Activated CD4-positive, alpha-beta T cell treated with anti-CD3 and anti-CD28 coated beads for 4 hours (primary cell): Measurements from ENCODE around the gene ADK.

Experiments
- DNase-seq, 2 donors: peaks; one replicate each; pipeline ENCODE4 v3.0.0-alpha.2; 2020

The ADK gene

DNA sequence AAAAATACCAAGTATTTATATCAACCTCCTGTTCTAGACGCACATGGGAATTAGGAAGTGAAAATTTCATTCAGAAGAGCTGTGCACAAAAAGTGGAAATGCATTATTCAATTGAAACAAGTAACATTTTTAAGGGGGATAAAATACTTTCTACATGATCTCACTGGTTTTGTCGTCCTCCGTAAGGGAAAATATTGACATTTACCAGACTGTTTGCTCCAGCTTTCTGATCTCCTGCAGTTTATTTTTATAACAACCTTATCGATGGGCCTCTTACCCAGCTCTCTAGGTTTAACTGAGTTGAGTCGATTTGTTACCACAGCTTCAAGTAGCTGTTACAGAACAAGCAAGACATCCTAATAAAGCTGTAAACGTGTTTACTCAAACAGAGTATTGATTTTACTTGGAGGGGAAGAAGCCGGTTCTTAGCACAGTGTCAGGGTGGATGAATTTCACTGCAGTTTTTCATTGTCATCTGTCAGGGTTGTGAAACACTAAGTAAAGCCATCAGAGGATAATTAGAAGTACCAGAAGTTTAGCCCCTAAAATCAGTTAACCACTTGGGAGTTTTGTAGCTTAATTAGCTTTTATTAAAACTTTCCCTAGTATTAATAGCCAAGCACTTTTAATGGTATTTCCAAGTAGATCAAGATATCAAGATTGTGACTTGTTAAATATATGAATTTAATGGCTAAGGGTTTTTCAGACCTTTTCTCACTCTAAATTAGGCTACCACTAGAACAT is 532.8 kb downstream of the ADK start:
- DNase-seq = no peak

DNA sequence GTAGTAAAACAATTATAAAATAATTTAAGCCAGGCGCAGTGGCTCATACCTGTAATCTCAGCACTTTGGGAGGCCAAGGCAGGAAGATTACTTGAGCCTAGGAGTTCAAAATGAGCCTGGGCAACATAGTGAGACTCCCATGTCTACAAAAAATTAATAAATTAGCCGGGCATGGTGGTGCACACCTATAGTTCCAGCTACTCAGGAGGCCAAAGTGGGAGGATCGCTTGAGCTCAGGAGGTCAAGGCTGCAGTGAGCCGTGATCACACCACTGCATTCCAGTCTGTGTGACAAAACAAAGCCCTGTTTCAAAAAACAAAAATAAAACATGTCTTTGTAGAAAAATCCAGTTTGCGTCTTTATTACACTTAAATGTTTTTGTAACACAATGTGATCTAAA is 533.4 kb downstream of the ADK start:
- no peak for DNase-seq

DNA sequence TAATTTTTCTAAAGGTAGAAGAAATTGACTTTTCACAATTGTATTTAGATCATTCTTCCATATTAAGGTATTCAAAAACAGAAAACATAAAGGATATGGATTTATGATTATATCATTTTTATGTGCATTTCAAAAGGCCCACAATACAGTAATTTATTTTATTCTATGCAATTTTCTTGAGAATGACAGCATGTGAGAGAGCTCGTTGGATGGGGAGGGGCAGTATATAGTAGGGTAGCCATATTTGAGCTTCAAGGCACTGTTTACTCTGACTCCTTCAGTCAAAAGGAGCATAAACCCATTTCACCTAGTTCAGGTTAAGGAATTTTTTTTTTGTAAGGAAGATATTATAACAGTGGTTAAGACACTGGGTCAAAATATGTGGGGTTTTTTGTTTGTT is 534.5 kb downstream of the ADK start:
- no peak for DNase-seq

DNA sequence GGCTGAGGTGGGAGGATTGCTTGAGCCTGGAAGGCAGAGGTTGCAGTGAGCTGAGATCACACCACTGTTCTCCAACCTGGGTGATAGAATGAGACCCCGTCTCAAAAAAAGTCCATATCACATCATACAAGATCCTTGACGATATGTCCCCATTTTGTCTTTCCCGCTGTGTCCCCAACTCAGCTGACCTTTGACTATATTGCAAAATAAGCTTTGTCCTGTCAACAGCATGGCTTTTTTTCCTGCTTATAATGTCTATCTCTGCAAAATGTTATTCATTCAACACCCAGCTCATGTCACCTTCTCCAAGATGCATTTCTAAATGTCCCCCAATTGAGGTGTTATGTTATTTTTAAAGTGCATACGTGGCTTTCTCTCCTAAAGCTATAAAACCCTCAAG is 539.4 kb downstream of the ADK start:
- DNase-seq = no peak

DNA sequence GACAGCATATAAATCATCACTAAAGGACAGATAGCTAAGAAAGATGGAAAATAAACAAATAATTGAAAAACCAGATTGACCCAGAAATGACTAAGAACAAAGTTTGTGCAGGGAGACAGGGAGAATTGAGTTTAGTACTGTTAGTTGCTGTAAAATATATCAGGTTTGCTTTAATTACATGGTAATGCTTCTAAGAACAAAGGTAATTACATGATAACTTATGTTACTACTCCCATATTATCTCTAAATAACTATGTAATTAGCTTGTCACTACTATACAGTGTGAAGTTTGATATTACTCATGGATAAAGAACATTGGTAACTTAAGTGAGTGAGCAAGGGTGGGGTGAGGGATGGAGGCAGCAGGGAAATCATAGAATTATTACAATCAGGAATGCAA is 540.1 kb downstream of the ADK start:
- DNase-seq = no peak

DNA sequence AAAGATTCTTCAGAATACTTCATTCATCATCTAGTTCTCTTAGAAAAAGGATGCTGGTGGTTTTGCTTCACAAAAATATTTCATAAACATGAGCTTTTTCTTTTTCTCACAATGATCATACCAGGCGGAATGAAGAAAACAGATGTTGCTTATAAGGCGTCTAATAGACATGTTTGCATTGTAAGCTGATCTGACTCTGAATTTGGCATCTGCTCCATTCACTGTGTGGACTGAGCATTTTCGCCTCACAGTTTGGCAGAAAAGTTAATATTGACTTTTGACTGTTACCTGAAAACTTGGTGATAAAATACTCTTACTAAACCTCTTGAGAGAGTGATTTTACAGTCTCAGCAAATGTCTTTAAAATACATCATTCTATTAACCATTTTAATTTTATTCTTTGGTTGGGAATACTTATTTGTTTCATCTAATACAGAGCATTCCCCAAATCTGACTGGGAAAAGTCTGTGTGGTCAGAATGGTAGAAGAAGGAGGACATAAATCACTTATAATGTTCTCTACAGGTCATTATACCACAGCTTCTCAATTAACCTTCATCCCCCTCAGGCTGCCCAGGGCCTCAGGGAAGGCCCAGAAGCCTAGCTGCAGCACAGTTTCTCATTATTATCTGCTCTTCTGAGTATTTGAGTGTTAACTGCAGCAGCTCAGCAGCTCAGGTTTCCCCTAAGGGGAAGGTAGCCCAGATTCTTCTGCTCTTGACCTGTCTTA is 553.8 kb downstream of the ADK start:
- DNase-seq = no peak

DNA sequence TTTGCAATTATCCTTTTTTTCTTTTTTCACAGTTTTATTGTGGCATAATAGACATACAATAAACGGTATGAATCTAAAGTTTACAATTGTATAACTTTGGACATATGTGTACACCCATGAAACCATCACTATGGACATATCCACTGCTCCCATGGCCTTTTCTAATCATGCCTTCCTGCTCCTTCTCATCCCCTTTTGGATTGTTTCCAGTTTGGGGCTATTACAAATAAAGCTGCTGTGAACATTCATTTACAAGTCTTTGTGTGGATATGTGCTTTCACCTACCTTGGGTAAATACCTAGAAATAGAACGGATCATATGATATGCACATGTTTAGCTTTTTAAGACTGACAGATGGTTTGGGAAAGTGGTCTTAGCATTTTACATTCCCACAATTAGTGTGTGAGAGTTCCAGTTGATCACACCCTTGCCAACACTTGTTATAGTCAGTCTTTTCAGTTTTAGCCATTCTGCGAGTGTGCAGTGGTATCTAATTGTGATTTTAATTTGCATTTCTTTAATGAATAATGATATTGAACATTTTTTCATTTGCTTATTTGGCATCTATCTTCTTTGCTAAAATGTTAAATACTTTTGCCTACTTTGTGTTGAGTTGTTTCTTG is 554.4 kb downstream of the ADK start:
- no peak for DNase-seq

DNA sequence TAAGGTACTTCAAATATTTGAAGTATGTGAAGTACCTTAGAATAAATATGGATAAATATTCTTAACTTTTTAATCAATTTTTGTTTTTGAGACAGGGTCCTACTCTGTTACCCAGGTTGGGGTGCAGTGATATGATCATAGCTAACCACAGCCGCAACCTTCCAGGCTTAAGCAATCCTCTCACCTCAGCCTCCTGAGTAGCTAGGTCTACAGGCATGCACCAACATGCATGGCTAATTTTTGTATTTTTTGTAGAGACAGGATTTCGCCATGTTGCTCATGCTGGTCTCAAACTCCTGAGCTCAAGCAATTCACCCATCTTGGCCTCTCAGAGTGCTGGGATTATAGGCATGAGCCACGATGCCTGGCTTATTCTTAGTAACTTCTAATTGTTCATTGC is 555.9 kb downstream of the ADK start:
- no peak for DNase-seq

DNA sequence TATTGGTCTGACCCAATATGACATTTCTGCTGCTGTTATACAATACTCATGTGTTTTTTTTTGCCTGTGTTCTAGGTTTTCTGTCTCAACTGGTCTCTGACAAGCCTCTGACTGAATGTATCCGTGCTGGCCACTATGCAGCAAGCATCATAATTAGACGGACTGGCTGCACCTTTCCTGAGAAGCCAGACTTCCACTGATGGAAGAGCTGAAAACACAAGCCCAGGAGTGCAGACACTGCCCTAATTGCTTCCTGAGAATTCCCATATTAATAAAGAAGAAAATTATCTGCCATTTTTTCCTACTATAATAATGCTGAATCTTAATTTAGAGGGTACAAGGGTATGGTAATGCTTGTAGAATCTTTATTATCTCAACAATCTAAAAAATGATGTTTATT is 557.2 kb downstream of the ADK start:
- DNase-seq = no peak

DNA sequence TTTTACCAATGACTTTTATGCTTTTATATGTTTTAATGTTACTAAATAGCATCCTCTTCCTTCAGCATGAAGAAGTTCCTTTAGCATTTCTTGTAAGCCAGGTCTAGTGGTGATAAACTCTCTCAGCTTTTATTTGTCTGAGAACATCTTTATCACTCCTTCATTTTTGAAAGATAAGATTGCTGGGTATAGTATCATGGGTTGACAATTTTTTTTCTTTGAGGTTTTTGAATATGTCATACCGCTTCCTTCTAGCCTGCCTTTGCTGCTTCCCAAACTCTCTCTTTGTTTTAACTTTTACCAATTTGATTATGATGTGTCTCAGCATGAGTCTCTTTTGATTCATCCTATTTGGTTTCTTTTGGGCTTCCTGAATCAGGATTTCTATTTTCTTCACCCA is 567.2 kb downstream of the ADK start:
- DNase-seq = no peak

DNA sequence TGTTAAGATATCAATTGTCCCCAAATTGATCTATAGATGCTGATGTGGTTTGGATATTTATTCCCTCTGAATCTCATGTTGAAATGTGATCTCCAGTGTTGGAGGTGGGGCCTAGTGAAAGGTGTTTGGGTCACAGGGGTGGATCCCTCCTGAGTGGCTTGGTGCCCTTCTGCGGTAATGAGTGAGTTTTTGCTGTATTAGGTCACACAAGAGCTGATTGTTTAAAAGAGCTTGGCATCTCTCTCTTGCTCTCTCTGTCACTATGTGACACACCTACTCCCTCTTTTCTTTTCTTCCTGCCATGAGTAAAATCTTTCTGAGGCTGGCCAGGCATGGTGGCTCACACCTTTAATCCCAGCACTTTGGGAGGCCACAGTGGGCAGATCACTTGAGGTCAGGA is 577.2 kb downstream of the ADK start:
- DNase-seq = no peak

DNA sequence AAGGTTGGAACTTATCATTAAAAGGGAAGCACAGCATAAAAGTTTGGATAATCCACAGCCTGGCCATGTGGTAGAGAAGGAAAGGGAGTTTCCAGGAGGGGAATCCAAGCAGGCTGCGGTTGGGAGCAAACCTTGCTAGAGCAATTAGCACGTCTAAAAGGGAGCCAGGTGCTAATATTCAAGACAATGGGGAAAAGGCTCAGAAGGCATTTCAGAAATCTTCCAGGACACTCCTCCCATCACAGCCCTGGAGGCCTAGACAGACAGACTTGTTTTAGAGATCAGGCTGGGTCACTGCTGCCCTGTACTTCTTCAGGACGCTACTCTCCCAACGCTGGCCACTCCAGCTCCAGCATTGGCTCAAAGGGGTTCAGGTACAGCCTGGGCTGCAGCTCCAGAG is 579.2 kb downstream of the ADK start:
- no peak for DNase-seq

DNA sequence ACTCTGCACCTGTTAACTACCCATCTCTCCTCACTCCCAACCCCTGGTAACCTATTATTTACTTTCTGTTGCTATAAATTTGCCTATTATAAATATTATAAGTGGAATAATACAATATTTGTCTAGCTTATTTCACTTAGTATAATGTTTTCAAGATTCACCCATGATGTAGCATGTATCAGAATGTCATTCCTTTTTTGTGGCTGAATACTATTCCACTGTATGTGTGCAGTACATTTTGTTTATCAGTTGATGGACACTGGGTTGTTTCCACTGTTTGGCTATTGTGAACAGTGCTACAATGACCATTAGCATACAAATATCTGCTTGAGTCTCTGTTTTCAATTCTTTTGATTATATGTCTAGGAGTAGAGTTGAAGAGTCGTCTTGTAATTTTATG is 582.6 kb downstream of the ADK start:
- no peak for DNase-seq

DNA sequence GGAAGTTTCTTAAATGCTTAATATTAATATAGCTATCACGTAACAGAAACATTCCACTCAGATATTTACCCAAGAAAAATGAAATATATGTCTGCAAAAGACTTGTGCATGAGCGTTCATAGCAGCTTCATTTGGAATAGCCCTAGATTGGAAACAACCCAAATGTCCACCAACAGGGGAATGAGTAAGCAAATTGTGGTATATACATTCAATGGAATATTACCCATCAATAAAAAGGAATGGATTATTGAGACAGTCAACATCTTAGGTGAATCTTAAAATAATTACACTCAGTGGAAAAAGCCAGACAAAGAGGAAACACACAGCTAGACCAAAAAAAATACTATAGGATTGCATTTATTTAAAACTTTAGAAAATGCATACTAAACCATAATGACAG is 585.0 kb downstream of the ADK start:
- DNase-seq = no peak

DNA sequence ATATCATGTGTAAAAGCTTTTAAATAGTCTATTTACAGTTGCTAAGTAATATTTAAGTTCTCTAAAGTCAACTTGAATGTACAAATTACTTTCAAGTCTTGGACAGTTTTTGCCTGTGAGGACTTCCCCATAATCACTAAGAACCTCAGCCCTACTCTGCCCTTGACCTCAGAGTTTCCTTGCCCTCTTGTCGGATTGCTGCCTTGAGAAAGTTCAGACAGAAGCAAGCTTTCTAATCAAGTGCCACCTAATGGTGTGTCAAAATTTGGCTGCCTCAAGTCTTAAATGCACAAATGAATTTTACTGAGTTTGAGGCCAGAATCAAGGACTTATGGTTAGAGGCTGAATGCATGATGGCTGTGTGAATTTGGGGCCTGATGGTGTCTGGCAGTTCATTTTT is 587.0 kb downstream of the ADK start:
- DNase-seq = no peak

DNA sequence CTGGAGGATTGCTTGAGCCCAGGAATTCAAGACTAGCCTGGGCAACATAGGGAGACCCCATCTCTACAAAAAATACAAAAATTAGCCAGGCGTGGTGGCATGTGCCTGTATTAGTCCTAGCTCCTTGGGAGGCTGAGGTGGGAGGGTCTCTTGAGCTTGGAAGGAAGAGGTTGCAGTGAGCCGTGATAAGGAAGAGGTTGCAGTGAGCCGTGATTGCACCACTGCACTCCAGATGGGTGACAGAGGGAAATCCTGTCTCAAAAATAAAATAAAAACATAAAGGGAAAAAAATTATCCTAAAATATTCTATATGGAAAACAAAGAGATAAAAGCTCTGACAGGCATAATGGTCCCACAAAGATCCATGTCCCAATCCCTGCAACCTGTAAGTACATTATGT is 587.5 kb downstream of the ADK start:
- no peak for DNase-seq

DNA sequence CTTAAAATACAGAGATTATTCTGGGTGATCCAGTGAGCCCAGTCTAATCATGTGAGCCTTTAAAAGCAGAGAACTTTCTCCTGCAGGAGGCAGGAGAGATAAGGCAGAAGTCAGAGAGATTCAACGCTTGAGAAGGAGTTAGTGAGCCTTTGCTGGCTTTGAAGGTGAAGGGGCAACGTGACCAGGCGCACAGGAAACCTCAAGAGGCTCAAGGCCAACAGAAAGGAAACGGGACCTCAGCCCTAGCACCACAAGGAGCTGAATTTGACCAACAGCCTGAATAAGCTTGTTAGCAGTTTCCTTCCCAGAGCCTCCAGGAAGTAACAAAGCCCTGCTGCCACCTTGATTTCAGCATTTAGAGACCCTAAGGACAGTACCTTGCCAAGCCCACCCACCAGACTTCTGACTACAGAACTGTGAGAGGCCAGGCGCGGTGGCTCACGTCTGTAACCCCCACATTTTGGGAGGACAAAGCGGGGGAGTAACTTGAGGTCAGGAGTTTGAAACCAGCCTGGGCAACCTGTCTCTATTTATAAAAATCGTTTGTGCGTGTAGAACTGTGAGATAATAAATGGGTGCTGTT is 588.1 kb downstream of the ADK start:
- DNase-seq = peak in 1 of 2 donors; percentile 3

DNA sequence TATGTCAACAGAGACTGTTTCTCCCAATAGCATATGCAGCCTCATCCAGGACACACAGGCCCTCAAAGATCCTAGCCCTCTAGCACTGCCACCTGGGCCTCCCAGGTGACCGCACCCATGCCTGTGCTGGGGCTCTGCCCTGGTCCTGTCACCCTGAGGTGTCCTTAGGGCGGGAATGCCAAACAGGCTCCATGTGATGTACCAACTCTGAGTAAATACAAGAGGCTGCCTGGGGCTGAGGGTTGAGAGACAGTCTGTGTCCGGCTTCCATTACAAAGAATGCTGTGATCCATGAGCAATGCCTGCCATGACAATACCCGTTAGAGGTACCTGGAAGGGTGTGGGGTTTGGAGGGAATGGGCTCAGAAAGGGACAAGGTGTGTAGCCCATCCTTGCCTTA is 592.4 kb downstream of the ADK start:
- no peak for DNase-seq

DNA sequence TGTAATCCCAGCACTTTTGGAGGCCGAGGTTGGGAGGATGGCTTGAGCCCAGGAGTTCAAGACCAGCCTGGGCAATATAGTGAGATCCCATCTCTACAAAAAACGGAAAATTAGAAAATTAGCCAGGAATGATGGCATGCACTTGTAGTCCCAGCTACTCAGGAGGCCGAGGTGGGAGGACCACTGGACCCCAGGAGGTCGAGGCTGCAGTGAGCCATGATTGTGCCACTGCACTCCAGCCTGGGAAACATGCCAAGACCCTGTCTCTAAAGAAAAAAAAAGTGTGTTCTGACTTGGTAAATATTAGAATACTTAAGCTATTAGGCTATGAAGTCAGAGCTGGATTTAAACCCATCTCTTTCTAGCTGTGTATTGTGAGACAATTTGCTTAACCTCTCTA is 594.4 kb downstream of the ADK start:
- DNase-seq = no peak

DNA sequence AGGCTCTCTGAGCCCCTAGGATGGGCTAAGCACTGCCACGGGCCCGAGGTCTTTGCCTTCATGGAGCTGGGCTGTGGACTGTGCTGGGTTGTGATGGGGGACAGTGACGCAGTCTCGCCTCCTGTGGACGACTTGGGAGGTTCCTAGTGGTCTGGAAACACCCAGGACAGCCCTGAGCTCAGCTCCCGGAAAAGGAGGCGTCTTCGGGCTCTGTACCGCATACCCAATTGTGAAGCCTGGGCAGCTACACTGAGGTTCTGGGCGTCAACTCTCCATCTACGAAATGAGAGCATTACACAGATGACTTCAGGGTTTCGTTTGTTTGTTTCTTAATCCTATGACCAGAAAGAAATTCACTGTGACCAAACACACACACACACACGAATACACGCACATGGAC is 595.8 kb downstream of the ADK start:
- DNase-seq = no peak

DNA sequence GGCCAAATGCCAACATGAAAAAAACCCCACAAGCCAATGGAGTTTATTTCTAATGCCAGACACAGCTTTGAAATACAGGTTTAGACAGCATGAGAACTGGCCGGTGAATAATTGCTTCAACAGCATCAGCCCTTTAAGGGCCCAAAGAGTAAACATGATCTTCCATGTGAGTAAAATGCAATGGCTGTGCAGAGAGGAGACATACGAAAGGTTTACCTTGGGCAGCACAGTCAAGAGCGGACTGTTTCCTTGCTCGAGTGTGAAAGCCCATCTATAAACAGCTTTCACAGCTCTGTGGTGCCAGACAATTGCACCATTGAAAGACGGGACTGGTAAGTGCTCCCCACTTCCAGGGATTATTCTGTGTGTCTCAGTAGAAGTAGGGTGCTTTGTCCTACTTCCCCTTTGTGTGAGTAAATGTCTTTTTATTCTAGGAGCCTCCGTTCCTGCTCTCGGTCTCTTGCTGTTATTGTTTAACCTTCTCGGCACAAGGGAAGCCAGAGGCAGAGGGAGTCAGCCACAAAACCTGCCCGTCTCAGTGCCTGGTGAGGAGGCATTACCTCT is 597.5 kb downstream of the ADK start:
- no peak for DNase-seq

DNA sequence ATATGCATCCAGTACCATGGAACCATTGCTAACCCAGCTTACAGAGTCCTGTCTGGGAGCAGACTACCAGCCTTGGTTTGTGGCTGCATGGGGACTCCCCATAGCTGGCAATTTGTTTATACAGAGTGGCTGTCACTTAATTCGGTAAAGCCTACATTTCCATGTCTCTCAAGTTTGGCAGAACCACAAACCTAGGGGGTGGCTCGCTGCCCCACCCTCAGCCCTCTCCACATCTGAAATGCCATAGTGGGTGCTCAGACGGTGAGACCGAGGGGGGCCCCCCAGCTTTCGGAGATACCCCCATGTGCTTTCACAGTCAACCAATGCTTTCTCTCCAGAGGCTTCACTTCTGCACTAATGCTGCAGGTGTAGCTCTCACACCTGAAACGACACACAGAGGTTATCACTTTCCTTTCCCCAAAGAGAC is 599.8 kb downstream of the ADK start:
- DNase-seq = no peak

DNA sequence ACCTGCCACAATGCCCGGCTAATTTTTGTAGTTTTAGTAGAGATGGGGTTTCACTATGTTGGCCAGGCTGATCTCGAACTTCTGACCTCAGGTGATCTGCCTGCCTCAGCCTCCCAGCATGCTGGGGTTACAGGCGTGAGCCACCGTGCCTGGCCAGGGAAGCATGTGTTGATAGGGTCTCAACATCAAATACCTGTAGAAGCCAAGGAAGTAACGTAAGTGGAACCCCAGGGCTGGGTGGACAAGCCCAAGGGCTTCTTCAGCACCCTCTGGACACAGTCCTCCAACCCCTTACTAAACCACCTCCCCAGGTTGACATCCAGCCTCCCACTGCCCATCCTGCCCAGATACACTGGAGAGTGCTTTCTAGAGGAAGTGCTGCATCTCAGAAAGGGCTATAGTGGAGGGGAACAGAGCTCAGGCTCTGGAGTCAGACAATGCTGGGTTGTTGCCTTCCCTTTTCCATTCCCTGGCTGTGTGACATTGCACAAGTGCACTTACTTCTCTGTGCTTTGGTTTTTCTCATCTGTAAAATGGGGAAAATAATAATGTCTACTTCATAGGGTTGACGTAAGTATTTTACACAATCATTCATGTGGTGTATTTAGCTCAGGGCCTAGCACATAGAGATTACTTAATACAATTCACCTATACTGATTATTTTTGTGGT is 601.5 kb downstream of the ADK start:
- no peak for DNase-seq
